ENCODE data around the gene PCBP4.

PCBP4 gene

DNA sequence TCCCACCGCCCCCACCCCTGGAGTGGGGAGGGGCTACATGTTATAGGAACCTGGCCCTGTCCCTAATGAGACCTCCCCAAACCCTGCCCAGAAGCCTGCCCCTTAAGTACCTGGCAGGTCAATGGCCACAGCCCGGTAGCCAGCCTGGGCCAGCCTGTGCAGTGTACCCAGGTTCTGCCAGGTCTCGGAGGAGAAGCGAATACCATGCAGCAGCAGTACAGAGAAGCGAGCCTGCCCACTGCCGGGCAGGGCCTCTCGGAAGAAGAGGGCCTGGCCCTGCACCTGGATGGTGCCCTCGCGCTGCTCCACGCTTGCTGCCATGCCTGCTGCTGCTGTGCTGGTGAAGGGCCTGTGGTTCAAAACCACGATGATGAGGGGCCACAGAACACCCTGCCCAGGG is 4.1 kb upstream of the PCBP4 start:
- no peak for DNase-seq (ENCODE audit: low spot score)

DNA sequence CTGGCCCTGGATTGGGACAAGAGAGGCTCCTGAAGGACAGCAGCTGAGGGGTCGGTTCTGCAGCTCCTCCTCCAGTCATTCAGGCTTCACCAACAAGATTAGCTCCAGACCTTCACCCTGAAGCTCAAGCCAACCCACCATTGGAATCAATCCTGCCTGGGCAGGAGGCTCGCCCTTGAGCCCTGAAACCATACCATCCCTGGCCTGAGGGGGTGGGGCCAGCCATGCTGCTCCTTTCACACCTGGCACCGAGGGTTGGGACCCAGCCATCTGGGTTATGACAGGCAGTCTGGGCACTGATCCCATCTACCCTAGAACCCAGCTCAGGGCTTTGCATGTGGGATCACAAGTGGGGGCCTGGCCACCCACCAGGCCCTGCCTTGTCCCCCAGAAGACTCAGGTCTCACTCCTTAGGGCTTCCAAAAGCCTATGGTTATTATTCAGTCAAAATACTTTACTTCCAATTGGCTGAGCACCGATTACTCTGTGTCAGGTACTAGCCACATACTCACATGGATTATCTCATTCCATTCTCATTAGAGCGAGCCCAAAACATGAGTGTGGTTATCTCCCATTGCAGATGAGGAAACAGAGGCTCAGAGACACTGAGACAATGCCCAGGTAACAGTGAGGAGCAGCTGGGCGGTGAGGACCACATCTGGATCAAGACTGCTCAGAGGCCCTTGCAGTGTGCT is 3.5 kb upstream of the PCBP4 start:
- no peak for DNase-seq (ENCODE audit: low spot score)

DNA sequence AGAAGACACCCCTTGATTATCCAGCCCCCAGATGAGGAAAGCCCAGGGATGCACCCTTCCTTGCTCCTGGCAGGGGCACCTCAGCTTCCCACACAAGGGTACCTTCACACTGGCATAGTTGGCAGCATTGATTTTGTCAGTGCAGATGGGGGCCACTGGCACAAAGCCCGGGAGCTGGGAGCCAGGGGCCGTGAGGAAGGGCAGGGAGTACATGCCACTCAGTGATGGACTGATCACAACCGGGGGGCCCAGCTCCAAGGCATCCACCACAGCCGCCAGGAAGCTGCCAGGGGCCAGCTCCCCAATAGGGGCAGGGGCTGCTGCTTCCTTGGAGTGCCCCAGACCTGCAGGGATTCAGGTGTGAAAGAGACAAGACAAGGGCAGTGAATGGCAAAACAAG is 2.6 kb upstream of the PCBP4 start:
- no peak for DNase-seq (ENCODE audit: low spot score)

GRCh38 chr3:51968883-51969678 is 1.8 kb upstream of the PCBP4 start:
- no peak for DNase-seq (ENCODE audit: low spot score)

GRCh38 chr3:51968170-51968775 is 1.0 kb upstream of the PCBP4 start:
- no peak for DNase-seq (ENCODE audit: low spot score)

- no peak for DNase-seq (ENCODE audit: low spot score)
Observed at GRCh38 chr3:51966922-51967383, 301 bp downstream of the PCBP4 start.

GRCh38 chr3:51966486-51966885 is 768 bp downstream of the PCBP4 start:
- DNase-seq (ENCODE audit: low spot score), result no peak

DNA sequence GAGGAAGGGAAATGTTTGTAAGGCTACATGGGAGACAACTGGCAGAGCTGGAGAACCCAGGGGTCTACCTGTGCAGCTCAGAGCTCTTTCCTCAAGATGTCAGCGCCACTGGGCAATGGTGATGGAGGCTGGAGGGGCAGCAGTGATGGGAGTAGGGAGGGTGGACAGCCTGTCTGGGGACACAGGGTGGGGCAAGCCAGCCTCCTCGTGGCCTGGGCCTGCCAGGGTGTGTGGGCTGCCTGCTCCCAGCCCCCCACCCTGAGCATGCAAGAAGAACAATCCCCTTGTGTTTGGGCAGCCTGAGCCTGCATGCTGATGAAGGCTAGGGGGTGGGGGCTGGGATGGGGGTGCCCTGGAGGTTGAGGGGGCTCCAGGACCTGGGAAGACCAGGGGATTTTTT is 1.2 kb downstream of the PCBP4 start:
- DNase-seq (ENCODE audit: low spot score), result no peak

GRCh38 chr3:51964521-51964920 is 2.7 kb downstream of the PCBP4 start:
- no peak for DNase-seq (ENCODE audit: low spot score)

GRCh38 chr3:51963951-51964451 is 3.3 kb downstream of the PCBP4 start:
- no peak for DNase-seq (ENCODE audit: low spot score)

- DNase-seq (ENCODE audit: low spot score), result no peak
Observed at GRCh38 chr3:51962854-51963530, 4.3 kb downstream of the PCBP4 start.

DNA sequence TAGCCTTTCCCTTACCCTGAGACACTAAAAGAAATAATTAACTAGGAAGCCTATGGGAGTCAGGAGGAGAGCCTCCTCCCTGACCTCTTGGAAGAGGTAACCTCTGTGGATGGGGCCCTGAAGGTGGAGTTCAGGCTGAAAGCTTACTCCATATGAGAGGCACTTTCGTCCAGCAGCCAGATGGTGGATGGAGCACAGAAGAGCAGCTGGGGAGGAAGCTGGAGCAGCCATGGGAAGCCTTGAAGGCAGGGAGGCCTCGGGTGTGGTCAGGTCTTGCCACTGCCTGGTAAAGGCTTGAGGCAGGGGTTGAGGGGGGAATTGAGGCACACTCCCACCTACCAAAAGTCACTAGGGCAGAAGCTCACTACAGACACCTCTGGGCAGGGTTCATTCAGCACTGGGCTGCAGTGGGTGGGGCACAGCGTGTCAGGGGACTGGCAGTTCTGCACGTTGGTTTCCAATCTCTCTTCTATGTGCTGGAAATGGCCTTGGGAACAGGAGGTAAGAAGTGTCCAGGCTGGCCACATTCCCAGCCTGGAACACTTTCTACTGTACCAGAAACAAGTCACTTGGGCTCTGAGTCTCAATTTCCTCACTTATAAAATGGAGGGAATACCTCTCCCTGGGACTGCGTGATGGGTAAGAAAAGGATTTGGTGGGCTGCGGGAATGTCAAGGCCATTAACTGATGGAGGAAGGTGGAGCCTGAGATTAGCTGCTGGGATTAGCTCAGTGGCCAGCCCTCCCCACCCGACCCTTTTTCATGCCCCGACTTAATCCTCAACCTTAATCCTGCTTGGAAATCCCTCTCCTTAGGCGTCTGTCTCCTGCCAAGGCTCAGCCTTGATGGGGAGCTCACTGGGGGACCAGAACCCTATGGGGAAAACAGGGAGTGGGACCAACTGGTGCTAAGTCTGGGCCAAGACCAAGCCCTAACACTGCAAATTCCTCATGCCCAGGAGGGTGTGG is 5.4 kb downstream of the PCBP4 start:
- no peak for DNase-seq (ENCODE audit: low spot score)

DNA sequence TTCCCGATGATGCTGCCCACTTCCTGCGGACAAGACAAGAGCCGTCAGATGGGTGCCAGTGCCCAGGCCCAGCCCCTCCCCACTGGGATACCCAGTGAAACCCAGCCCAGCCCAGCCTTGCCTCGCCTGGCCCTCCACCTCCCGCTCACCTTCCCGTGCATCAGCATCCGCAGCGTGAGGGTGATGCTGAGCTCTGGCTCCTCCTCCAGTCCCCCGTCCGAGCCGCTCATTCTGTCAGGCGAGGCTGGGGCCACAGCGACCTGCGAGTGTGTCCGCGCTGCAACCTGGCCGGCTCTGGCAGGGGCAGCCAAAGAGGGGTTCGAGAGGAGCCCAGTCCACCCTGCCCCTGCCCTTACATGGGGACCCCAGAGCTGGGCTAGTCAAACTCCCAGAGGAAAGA is 6.2 kb downstream of the PCBP4 start:
- no peak for DNase-seq (ENCODE audit: low spot score)

DNA sequence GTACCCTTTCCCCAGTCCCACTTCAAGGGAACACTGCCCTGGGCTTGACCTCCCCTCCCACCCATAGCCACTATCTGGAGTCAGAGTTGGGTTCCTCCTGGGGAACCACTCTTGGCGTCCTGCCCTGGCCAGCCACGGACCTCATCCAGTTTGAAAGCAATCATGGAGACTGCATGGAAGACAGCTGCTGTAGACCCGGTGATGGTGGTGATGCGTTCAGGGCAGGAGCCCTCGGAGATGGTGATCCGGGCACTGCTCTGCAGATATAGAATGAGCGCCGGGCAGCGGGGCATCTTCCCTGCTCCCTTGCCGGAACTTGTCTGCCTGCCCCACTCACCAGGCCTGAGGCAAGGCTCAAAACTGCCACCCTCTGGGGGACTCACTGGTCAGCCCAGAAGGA is 6.9 kb downstream of the PCBP4 start:
- no peak for DNase-seq (ENCODE audit: low spot score)

GRCh38 chr3:51959651-51960050 is 7.6 kb downstream of the PCBP4 start:
- DNase-seq (ENCODE audit: low spot score), result no peak

GRCh38 chr3:51958603-51959521 is 8.4 kb downstream of the PCBP4 start:
- no peak for DNase-seq (ENCODE audit: low spot score)

DNA sequence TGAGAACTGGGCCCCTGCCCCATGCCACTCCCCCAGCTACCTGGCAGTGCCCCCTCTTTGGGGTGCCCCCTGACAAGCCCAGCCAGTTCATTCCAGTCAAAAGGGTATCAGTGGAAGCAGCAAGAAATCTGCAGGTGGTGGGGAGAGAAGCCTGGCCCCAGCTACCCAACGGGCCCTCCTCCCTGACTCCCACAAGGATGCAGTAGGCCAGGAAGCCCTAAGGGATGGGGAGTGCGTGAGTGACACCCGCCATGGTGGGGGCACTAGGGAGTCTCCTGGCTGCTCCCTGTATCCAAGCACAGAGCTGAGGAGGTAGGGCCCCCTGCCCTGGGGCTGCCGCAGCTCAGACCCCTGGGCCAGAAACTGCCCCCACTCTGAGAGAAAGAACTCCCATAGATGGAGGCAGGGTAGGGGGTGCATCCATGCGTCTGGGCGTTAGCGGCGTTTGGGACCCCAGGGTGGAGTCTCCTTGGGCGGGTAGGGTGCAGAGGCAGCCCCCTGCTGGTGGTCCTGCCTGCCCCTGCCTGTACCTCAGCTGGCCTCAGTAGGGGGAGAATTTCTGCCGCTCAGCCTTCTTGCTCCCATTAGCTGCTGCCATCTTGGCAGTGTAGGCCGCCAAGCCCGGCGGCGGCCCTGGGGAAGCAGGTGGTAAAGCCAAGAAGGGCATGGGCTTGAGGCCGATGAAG is 9.6 kb downstream of the PCBP4 start:
- no peak for DNase-seq (ENCODE audit: low spot score)

GRCh38 chr3:51955893-51956770 is 11.1 kb downstream of the PCBP4 start:
- no peak for DNase-seq (ENCODE audit: low spot score)

Data from left forelimb (tissue), 1 donor.